Esophagus squamous epithelium (tissue), 5 donors: ENCODE data around the gene EDEM1. TPM values are rescaled to one million over a fixed set of nuclear protein-coding genes. Genes with fewer than 3 reads are reported as not detected.

Source experiments
- DNase-seq: peaks from one replicate; lab custom pipeline; 2025; lab: John Stamatoyannopoulos, UW
- H3K27ac ChIP-seq, 4 donors: fragments of 200-600 bp; sonication (generic); one replicate each; pipeline ENCODE4 v1.5.1; 2016 to 2019; ENCODE audit warnings: mild to moderate bottlenecking in 1 of 4
- H3K27me3 ChIP-seq, 4 donors: fragments of 200-600 bp; sonication (generic); 1 replicate in 3 of 4; 2 replicates in 1 of 4; pipeline versions ENCODE4 v1.5.1 to v1.6.0; 2017 to 2021; ENCODE audit warnings: antibody characterized with exemption in 1 of 4
- H3K36me3 ChIP-seq, 3 donors: fragments of 200-600 bp; sonication (generic); one replicate each; pipeline ENCODE4 v1.5.1; 2016 to 2019
- H3K4me1 ChIP-seq, 3 donors: fragments of 200-600 bp; sonication (generic); one replicate each; pipeline ENCODE4 v1.5.1; 2017 to 2019
- H3K4me3 ChIP-seq, 4 donors: fragments of 200-600 bp; sonication (generic); 1 replicate in 3 of 4; 2 replicates in 1 of 4; pipeline ENCODE4 v1.5.1; 2016 to 2019; ENCODE audit warnings: mild to moderate bottlenecking in 2 of 4, moderate library complexity in 1 of 4
- H3K9me3 ChIP-seq, 3 donors: fragments of 200-600 bp; sonication (generic); one replicate each; pipeline ENCODE4 v1.5.1; 2016 to 2019
- POLR2A ChIP-seq, 4 donors: fragments of 450-650 bp; IDR thresholded peaks; one replicate each; pipeline ENCODE4 v1.6.1; 2017; ENCODE audit warnings: antibody characterized with exemption in 4 of 4, mild to moderate bottlenecking in 4 of 4, moderate library complexity in 3 of 4
- WGBS, 2 donors: methylation state at CpG; one replicate each; pipeline ENCODE4 v1.1.5; 2018; 5-methylcytosine and 5-hydroxymethylcytosine counted together
- intact Hi-C: fragments of 100-400 bp; cut with DNase I; formaldehyde crosslinking; loops from one replicate; pipeline ENCODE4 v1.15.0; 2022
- small RNA-seq, 4 donors: library from RNA; depleted of rRNA; stranded (forward); fragments of <200 nt; gene quantifications; one replicate each; pipeline ENCODE3, GENCODE V24; 2016
- total RNA-seq, 4 donors: library from RNA; depleted of rRNA; stranded (reverse); fragments of >200 nt; gene quantifications; one replicate each; pipeline ENCODE4 v1.1.0, GENCODE V29; 2016
- TF ChIP-seq, protein P1 (sequence below), 6 experiments: fragments of 450-650 bp in 4 of 6; fragments of 200-600 bp in 2 of 6; sonication (generic) in 2 of 6; IDR thresholded peaks; one replicate each; pipeline ENCODE4 v1.5.1; 2016 to 2019; ENCODE audit warnings: antibody characterized with exemption in 6 of 6, mild to moderate bottlenecking in 4 of 6, moderate library complexity in 4 of 6
- donor health status: DM: yes; HTN: yes; CAD: no.

Gene EDEM1
- total RNA-seq, 4 donors from 2014 or later: 25.0 to 56.6 (median 40.2) TPM

DNA sequence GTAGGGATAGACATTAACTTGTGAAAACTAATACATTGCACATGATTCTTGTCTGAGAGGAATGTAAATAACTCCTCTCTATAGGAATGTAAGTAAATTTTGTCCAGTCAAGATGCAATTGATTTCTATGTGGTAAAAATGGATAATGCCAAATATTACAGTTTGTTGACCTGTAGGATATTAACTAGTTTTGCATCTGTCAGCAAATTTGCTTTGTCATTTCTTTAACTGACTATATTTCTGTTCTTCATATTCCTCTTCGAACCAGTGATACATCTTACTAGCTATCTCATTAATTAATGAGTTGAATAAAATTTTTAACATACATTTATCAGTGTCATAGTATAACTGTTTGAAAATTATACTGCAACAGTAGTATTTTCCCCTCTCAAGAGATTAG, 80.4 kb downstream of the EDEM1 start:
- H3K4me1 ChIP-seq: no peaks in the 10 kb centered on the region
- H3K27ac ChIP-seq: no peak overlapping the region
- H3K4me3 ChIP-seq: no peak overlapping the region
- 83 to 87% methylated on average over 1 of the region's 1 CpG for WGBS, 2 donors
- TF ChIP-seq POLR2A (IDR thresholded peaks at IDR 0.05): no peak
- TF ChIP-seq, protein P1, sequence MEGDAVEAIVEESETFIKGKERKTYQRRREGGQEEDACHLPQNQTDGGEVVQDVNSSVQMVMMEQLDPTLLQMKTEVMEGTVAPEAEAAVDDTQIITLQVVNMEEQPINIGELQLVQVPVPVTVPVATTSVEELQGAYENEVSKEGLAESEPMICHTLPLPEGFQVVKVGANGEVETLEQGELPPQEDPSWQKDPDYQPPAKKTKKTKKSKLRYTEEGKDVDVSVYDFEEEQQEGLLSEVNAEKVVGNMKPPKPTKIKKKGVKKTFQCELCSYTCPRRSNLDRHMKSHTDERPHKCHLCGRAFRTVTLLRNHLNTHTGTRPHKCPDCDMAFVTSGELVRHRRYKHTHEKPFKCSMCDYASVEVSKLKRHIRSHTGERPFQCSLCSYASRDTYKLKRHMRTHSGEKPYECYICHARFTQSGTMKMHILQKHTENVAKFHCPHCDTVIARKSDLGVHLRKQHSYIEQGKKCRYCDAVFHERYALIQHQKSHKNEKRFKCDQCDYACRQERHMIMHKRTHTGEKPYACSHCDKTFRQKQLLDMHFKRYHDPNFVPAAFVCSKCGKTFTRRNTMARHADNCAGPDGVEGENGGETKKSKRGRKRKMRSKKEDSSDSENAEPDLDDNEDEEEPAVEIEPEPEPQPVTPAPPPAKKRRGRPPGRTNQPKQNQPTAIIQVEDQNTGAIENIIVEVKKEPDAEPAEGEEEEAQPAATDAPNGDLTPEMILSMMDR (IDR thresholded peaks at IDR 0.05): no peak
- H3K36me3 ChIP-seq: no peaks in the 10 kb centered on the region
- intact Hi-C loops: no loop called here
- no peaks in the 10 kb centered on the region for H3K27me3 ChIP-seq
- DNase-seq: no peak
- H3K9me3 ChIP-seq: no peaks in the 10 kb centered on the region

Small RNAs within 50 kb of the gene (small RNA-seq; reads per million reads assigned to genes)
- gene MIR4790: 0 reads per million in 4 donors
- gene RN7SL553P: 0 reads per million in 4 donors

Other genes starting within 250 kb of the EDEM1 start
- 100 to 1,000 TPM; 124 to 194 (median 153) TPM for gene BHLHE40, start 208.3 kb upstream of the EDEM1 start, total RNA-seq
- 10 to 100 TPM; 42.9 to 71.9 (median 51.7) TPM for gene ARL8B, start 65.4 kb upstream of the EDEM1 start, total RNA-seq